Gastrocnemius medialis (tissue), 4 donors: Measurements from ENCODE around the gene IQSEC2.

Experiments used
- CTCF ChIP-seq, 5 experiments: fragments of 450-650 bp in 3 of 5; fragments of 200-600 bp in 2 of 5; sonication (generic) in 2 of 5; IDR thresholded peaks in 4 of 5; conservative IDR thresholded peaks in 1 of 5; 1 replicate in 4 of 5; 2 replicates in 1 of 5; pipeline ENCODE4 v1.5.1; 2016 to 2019; ENCODE audit warnings: antibody characterized with exemption in 5 of 5, mild to moderate bottlenecking in 3 of 5, moderate library complexity in 3 of 5
- POLR2A ChIP-seq, 2 donors: fragments of 450-650 bp; IDR thresholded peaks; one replicate each; pipeline ENCODE4 v1.6.1; 2017; ENCODE audit warnings: antibody characterized with exemption in 2 of 2, mild to moderate bottlenecking in 2 of 2, moderate library complexity in 2 of 2

DNA sequence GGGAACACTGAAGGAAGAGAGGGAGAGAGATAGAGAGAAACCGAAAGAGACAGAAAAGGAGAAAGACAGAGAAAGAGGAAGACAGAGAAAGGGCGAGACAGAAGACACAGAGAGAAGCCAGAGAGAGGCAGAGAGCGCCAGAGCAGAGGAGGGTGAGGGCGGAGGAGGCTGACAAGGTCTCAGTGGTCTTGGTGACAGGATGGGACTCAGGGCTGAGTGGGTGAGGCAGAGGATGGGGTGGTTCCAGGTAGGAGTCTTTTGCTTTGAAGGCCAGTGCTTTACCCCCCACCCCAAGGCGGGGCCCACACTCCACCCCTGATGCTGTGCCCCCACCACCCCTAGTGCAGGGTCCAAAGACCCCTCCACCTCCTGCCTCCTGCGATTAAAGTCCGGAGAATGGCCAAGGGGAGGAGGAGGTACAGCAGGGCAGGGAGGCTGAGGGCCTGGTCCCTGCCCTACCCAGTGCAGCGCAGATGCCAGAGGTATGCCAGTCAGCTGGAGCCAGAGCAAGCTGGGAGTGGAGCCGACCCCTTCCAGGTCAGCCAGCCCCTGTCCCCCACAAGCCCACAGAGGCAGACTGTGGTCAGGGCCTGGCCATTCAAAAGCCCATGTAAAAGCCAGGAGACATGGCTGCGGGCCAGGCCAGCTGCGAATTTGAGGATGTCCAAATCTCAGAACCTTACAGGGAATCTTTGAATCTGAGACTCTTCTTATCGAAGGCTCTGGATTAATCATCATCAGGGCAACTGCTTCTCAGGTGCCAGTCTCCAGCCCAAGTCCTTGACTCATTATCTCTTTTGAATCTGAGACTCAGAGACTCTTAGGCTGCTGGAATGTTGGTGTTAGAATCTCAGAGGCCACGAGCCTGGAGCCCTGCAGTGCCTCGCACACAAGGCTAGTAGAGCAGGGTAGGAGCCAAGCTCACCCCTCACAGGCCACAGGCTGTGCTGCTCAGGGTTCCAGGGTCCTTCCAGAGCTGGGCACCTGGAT, 758 bp downstream of the IQSEC2 start:
- TF ChIP-seq CTCF (IDR thresholded peaks at IDR 0.05 in 4 of 5, conservative IDR thresholded peaks at IDR 0.05 in 1 of 5) (no peak), POLR2A (IDR thresholded peaks at IDR 0.05) (no peak)
